VCaP (cell line): ENCODE data around the gene OR51A7.
"Not testable (repeated sequence)": the region's sequence is repeated elsewhere in the genome, so short reads cannot be mapped to it uniquely, and the experiment has no call there.

Experiments
- H3K27ac ChIP-seq: fragments of 450-650 bp; 2 replicates; pipeline ENCODE4 v1.5.1; 2017
- TF ChIP-seq, protein P1 (sequence below): fragments of 450-650 bp; conservative IDR thresholded peaks from 2 replicates; pipeline ENCODE4 v1.5.1; 2017; ENCODE audit warnings: mild to moderate bottlenecking, moderate library complexity

Gene OR51A7

DNA sequence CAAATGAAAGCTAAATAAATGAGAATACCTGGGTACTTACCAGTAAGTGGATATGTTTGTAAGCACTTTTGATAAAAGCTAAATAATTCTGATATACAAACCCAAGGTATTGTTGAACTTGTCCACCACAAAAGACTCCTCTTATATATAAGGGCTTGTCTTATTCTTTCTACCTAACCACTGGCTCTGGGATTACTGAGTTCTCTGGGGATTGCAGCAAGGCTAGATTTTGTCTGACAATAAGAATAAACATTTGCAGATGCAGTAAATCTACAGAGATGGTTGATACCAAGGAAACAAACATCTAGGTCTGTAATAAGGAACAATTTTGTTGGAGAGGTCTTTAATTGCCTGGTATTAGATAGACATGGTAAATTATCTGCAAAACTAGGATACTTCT lies 43.9 kb downstream of the OR51A7 start, which contains the start of gene OR51A4:
Gene OR51A4 (minus strand): TSS at position 101 of the 400 bp plus-strand sequence. CDS start 505 bp downstream, outside the sequence.
- H3K27ac ChIP-seq = no peak within 1 kb of the TSS
- TF ChIP-seq, protein P1, sequence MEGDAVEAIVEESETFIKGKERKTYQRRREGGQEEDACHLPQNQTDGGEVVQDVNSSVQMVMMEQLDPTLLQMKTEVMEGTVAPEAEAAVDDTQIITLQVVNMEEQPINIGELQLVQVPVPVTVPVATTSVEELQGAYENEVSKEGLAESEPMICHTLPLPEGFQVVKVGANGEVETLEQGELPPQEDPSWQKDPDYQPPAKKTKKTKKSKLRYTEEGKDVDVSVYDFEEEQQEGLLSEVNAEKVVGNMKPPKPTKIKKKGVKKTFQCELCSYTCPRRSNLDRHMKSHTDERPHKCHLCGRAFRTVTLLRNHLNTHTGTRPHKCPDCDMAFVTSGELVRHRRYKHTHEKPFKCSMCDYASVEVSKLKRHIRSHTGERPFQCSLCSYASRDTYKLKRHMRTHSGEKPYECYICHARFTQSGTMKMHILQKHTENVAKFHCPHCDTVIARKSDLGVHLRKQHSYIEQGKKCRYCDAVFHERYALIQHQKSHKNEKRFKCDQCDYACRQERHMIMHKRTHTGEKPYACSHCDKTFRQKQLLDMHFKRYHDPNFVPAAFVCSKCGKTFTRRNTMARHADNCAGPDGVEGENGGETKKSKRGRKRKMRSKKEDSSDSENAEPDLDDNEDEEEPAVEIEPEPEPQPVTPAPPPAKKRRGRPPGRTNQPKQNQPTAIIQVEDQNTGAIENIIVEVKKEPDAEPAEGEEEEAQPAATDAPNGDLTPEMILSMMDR = no peak

GRCh38 chr11:4955613-4956012 lies 52.0 kb downstream of the OR51A7 start, which contains the start of gene OR51A2:
Gene OR51A2 (minus strand): TSS chr11:4955713. CDS start chr11:4955713, 0 bp downstream.
- not testable (repeated sequence) for H3K27ac ChIP-seq

DNA sequence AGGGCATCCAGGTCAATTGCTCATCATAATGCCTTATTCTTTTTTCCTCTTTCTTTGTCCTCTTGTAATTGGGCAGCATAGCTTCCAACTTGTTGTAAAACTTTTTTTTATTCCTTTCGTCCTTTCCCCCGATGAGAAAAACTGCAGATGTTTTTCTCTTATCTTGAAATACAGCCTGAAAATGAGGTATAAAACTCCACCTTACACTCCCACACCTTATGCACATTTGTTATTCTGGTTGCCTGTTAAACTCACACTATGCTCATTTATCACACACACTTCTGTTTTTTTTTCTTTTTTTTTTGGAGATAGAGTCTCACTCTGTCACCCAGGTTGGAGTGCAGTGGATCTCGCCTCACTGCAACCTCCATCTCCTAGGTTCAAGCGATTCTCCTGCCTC lies 53.8 kb downstream of the OR51A7 start:
- TF ChIP-seq, protein P1 = no peak
- H3K27ac ChIP-seq = no peak overlapping the region
